GM18499 (cell line): ENCODE measurements around the gene CNP.
"Not testable (repeated sequence)": the region's sequence is repeated elsewhere in the genome, so short reads cannot be mapped to it uniquely, and the experiment has no call there.

Source experiments
- ATAC-seq: cut with Tn5 transposase; IDR thresholded peaks from one replicate; pipeline ENCODE4 v1.9.1; 2021; ENCODE audit warnings: moderate number of reproducible peaks; ENCODE audit not compliant: insufficient read depth, unreplicated experiment

The CNP gene

GRCh38 chr17:41966463-41967140 is at the start of gene CNP:
Gene CNP (plus strand): TSS chr17:41966795. CDS start chr17:41966885, 90 bp downstream.
- no peak for ATAC-seq

GRCh38 chr17:41917192-41917591 is 49.4 kb upstream of the CNP start:
- no peak for ATAC-seq

GRCh38 chr17:41917679-41918313 is 48.8 kb upstream of the CNP start:
- ATAC-seq = no peak

GRCh38 chr17:41918314-41919164 is 48.1 kb upstream of the CNP start, which contains the start of gene ACLY:
Gene ACLY (minus strand): TSS chr17:41918951. CDS start chr17:41913873, 5,078 bp downstream.
- peak; percentile 70 for ATAC-seq

GRCh38 chr17:41919165-41919817 is 47.3 kb upstream of the CNP start:
- no peak for ATAC-seq

- no peak for ATAC-seq
Observed at GRCh38 chr17:41919840-41920579, 46.6 kb upstream of the CNP start.

GRCh38 chr17:41920580-41920955 is 46.0 kb upstream of the CNP start:
- ATAC-seq = no peak

- no peak for ATAC-seq
Observed at GRCh38 chr17:41925991-41926590, 40.5 kb upstream of the CNP start.

- ATAC-seq = no peak
Observed at GRCh38 chr17:41928693-41929251, 37.8 kb upstream of the CNP start.

- ATAC-seq = peak; percentile 79
Observed at GRCh38 chr17:41930009-41930832, 36.4 kb upstream of the CNP start, which contains the start of gene ODAD4. Gene ODAD4 (plus strand): TSS chr17:41930617. CDS start chr17:41930724, 107 bp downstream.

- not testable (repeated sequence) for ATAC-seq
Observed at GRCh38 chr17:41930833-41931156, 35.8 kb upstream of the CNP start.

GRCh38 chr17:41931715-41932114 is 34.9 kb upstream of the CNP start:
- not testable (repeated sequence) for ATAC-seq

GRCh38 chr17:41932816-41933389 is 33.7 kb upstream of the CNP start:
- no peak for ATAC-seq

- no peak for ATAC-seq
Observed at GRCh38 chr17:41935641-41936040, 31.0 kb upstream of the CNP start.

GRCh38 chr17:41937970-41938954 is 28.3 kb upstream of the CNP start:
- no peak for ATAC-seq

- ATAC-seq = no peak
Observed at GRCh38 chr17:41939044-41939692, 27.4 kb upstream of the CNP start.
